HEK293 (cell line): ENCODE results near the gene TMEM134.

Experiments used
- CTCF ChIA-PET: fragments of 350-600 bp; formaldehyde crosslinking; extraction: SDS; loops from one replicate; lab custom pipeline; 2021; ENCODE audit warnings: antibody characterized with exemption; lab: Yijun Ruan, JAX
- POLR2A ChIA-PET: fragments of 300-600 bp; formaldehyde crosslinking; extraction: SDS; loops from one replicate; lab custom pipeline; 2020; ENCODE audit warnings: antibody characterized with exemption, inconsistent platforms; lab: Yijun Ruan, JAX
- H3K27ac ChIP-seq: fragments of 200-500 bp; sonication (Bioruptor generic); 2 replicates; pipeline ENCODE4 v1.5.1; 2014; ENCODE audit warnings: low read depth, low read length, control low read depth, inconsistent platforms; ENCODE audit errors: extremely low read depth
- H3K36me3 ChIP-seq, 2 experiments: fragments of 200-500 bp in 1 of 2; sonication (Bioruptor generic) in 1 of 2; 1 replicate in 1 of 2; 2 replicates in 1 of 2; pipeline ENCODE4 v1.5.1; 2014 to 2017; ENCODE audit warnings: inconsistent platforms in 2 of 2, low read length in 2 of 2; ENCODE audit not compliant: control insufficient read depth in 2 of 2, insufficient read depth in 1 of 2
- H3K4me1 ChIP-seq: fragments of 200-500 bp; sonication (Bioruptor generic); 2 replicates; pipeline ENCODE4 v1.5.1; 2014; ENCODE audit warnings: mild to moderate bottlenecking, low read length, inconsistent platforms; ENCODE audit not compliant: control insufficient read depth, insufficient read depth
- H3K4me3 ChIP-seq: 2 replicates; pipeline ENCODE4 v1.5.1; 2011; ENCODE audit warnings: low read depth, mild to moderate bottlenecking, control low read depth, low read length, moderate library complexity
- H3K9me3 ChIP-seq: fragments of 200-500 bp; sonication (Bioruptor generic); 2 replicates; pipeline ENCODE4 v1.5.1; 2014; ENCODE audit warnings: low read depth, low read length, inconsistent platforms; ENCODE audit not compliant: control insufficient read depth, insufficient read depth
- EGR2 ChIP-seq: fragments of 450-650 bp; formaldehyde crosslinking; IDR thresholded peaks from 2 replicates; pipeline ENCODE4 v1.5.1; 2016; ENCODE audit warnings: low read depth, missing biosample characterization, missing genetic modification characterization
- KLF10 ChIP-seq: fragments of 450-650 bp; IDR thresholded peaks from 2 replicates; pipeline ENCODE4 v1.5.1; 2018; ENCODE audit warnings: missing biosample characterization, mild to moderate bottlenecking, missing genetic modification characterization
- KLF9 ChIP-seq: fragments of 450-650 bp; formaldehyde crosslinking; IDR thresholded peaks from 2 replicates; pipeline ENCODE4 v1.5.1; 2016; ENCODE audit warnings: missing biosample characterization, missing genetic modification characterization, low read depth
- SETDB1 ChIP-seq: IDR thresholded peaks from one replicate; pipeline ENCODE4 v1.6.1; 2017; ENCODE audit warnings: mild to moderate bottlenecking, low read length, moderate library complexity, mixed read lengths; ENCODE audit not compliant: insufficient read length
- ZFHX2 ChIP-seq: fragments of 450-650 bp; formaldehyde crosslinking; conservative IDR thresholded peaks from 2 replicates; pipeline ENCODE4 v1.5.1; 2016; ENCODE audit warnings: missing biosample characterization, missing genetic modification characterization
- ZNF132 ChIP-seq: fragments of 450-650 bp; formaldehyde crosslinking; IDR thresholded peaks from 2 replicates; pipeline ENCODE4 v1.5.1; 2017; ENCODE audit warnings: missing biosample characterization, missing genetic modification characterization, borderline replicate concordance
- ZNF302 ChIP-seq: fragments of 450-650 bp; formaldehyde crosslinking; IDR thresholded peaks from 2 replicates; pipeline ENCODE4 v1.5.1; 2016; ENCODE audit warnings: missing biosample characterization, missing genetic modification characterization, low read depth
- ZNF37A ChIP-seq: fragments of 450-650 bp; IDR thresholded peaks from 2 replicates; pipeline ENCODE4 v1.5.1; 2018; ENCODE audit warnings: missing biosample characterization, missing genetic modification characterization
- ZNF585B ChIP-seq: fragments of 450-650 bp; formaldehyde crosslinking; IDR thresholded peaks from 2 replicates; pipeline ENCODE4 v1.5.1; 2016; ENCODE audit warnings: missing biosample characterization, missing genetic modification characterization
- ZNF624 ChIP-seq: fragments of 450-650 bp; formaldehyde crosslinking; IDR thresholded peaks from 2 replicates; pipeline ENCODE4 v1.5.1; 2017; ENCODE audit warnings: missing biosample characterization, missing genetic modification characterization
- ZNF626 ChIP-seq: fragments of 450-650 bp; sonication (Bioruptor Pico); formaldehyde crosslinking; IDR thresholded peaks from 2 replicates; pipeline ENCODE4 v1.5.1; 2018; ENCODE audit warnings: missing biosample characterization, missing genetic modification characterization, inconsistent platforms
- TF ChIP-seq, protein P1 (sequence below): fragments of 450-650 bp; formaldehyde crosslinking; IDR thresholded peaks from 2 replicates; pipeline ENCODE4 v1.5.1; 2017; ENCODE audit warnings: missing biosample characterization, missing genetic modification characterization
- TF ChIP-seq, protein P2 (sequence below): fragments of 450-650 bp; formaldehyde crosslinking; IDR thresholded peaks from 2 replicates; pipeline ENCODE4 v1.5.1; 2016; ENCODE audit warnings: missing biosample characterization, missing genetic modification characterization
- TF ChIP-seq, protein P3 (sequence below): fragments of 450-650 bp; formaldehyde crosslinking; IDR thresholded peaks from 2 replicates; pipeline ENCODE4 v1.5.1; 2016; ENCODE audit warnings: missing biosample characterization, missing genetic modification characterization, borderline replicate concordance

The TMEM134 gene

DNA sequence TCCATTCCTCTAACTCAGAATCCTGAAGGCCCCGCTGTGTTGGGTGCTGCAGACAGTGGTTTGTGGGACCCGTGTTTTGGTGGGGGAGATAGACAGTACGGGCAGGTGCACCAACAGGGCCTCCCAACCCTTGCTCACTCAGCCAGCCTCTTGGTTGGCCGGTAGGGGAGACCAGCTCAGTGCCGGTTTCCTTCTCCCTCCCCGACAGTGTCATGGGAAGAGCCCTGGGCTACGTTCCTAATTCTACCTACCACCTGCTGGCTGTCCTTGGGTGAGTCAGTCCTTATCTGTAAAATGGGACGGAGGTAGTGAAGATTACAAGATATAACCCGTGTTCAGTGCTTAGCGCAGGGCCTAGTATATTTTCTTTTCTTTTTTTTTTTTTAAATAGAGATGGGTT lies 5.9 kb downstream of the TMEM134 start:
- POLR2A ChIA-PET: interaction anchor here (0.7 kb wide), 2 partner anchors 87 to 1238 kb away, joined by 3 read pairs; no protein-coding TSS in a partner anchor
- H3K9me3 ChIP-seq: no peaks in the 10 kb centered on the region
- H3K4me1 ChIP-seq: no peaks in the 10 kb centered on the region; the same call in 1 of the 2 replicates
- no peak overlapping the region for H3K4me3 ChIP-seq
- TF ChIP-seq ZNF302 (tag by site-specific recombination): no peak
- TF ChIP-seq KLF9 (tag by site-specific recombination): no peak
- TF ChIP-seq EGR2 (tag by site-specific recombination): no peak
- TF ChIP-seq, protein P1, sequence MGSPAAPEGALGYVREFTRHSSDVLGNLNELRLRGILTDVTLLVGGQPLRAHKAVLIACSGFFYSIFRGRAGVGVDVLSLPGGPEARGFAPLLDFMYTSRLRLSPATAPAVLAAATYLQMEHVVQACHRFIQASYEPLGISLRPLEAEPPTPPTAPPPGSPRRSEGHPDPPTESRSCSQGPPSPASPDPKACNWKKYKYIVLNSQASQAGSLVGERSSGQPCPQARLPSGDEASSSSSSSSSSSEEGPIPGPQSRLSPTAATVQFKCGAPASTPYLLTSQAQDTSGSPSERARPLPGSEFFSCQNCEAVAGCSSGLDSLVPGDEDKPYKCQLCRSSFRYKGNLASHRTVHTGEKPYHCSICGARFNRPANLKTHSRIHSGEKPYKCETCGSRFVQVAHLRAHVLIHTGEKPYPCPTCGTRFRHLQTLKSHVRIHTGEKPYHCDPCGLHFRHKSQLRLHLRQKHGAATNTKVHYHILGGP (tag by site-specific recombination): no peak
- TF ChIP-seq SETDB1: no peak
- TF ChIP-seq, protein P2, sequence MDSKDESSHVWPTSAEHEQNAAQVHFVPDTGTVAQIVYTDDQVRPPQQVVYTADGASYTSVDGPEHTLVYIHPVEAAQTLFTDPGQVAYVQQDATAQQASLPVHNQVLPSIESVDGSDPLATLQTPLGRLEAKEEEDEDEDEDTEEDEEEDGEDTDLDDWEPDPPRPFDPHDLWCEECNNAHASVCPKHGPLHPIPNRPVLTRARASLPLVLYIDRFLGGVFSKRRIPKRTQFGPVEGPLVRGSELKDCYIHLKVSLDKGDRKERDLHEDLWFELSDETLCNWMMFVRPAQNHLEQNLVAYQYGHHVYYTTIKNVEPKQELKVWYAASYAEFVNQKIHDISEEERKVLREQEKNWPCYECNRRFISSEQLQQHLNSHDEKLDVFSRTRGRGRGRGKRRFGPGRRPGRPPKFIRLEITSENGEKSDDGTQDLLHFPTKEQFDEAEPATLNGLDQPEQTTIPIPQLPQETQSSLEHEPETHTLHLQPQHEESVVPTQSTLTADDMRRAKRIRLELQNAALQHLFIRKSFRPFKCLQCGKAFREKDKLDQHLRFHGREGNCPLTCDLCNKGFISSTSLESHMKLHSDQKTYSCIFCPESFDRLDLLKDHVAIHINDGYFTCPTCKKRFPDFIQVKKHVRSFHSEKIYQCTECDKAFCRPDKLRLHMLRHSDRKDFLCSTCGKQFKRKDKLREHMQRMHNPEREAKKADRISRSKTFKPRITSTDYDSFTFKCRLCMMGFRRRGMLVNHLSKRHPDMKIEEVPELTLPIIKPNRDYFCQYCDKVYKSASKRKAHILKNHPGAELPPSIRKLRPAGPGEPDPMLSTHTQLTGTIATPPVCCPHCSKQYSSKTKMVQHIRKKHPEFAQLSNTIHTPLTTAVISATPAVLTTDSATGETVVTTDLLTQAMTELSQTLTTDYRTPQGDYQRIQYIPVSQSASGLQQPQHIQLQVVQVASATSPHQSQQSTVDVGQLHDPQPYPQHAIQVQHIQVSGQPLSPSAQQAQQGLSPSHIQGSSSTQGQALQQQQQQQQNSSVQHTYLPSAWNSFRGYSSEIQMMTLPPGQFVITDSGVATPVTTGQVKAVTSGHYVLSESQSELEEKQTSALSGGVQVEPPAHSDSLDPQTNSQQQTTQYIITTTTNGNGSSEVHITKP: no peak
- TF ChIP-seq ZNF624 (tag by site-specific recombination): no peak
- TF ChIP-seq ZFHX2 (tag by site-specific recombination): no peak
- no peak for TF ChIP-seq ZNF37A (tag by site-specific recombination)
- TF ChIP-seq, protein P3, sequence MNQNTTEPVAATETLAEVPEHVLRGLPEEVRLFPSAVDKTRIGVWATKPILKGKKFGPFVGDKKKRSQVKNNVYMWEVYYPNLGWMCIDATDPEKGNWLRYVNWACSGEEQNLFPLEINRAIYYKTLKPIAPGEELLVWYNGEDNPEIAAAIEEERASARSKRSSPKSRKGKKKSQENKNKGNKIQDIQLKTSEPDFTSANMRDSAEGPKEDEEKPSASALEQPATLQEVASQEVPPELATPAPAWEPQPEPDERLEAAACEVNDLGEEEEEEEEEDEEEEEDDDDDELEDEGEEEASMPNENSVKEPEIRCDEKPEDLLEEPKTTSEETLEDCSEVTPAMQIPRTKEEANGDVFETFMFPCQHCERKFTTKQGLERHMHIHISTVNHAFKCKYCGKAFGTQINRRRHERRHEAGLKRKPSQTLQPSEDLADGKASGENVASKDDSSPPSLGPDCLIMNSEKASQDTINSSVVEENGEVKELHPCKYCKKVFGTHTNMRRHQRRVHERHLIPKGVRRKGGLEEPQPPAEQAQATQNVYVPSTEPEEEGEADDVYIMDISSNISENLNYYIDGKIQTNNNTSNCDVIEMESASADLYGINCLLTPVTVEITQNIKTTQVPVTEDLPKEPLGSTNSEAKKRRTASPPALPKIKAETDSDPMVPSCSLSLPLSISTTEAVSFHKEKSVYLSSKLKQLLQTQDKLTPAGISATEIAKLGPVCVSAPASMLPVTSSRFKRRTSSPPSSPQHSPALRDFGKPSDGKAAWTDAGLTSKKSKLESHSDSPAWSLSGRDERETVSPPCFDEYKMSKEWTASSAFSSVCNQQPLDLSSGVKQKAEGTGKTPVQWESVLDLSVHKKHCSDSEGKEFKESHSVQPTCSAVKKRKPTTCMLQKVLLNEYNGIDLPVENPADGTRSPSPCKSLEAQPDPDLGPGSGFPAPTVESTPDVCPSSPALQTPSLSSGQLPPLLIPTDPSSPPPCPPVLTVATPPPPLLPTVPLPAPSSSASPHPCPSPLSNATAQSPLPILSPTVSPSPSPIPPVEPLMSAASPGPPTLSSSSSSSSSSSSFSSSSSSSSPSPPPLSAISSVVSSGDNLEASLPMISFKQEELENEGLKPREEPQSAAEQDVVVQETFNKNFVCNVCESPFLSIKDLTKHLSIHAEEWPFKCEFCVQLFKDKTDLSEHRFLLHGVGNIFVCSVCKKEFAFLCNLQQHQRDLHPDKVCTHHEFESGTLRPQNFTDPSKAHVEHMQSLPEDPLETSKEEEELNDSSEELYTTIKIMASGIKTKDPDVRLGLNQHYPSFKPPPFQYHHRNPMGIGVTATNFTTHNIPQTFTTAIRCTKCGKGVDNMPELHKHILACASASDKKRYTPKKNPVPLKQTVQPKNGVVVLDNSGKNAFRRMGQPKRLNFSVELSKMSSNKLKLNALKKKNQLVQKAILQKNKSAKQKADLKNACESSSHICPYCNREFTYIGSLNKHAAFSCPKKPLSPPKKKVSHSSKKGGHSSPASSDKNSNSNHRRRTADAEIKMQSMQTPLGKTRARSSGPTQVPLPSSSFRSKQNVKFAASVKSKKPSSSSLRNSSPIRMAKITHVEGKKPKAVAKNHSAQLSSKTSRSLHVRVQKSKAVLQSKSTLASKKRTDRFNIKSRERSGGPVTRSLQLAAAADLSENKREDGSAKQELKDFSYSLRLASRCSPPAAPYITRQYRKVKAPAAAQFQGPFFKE (tag by site-specific recombination): no peak
- CTCF ChIA-PET: interaction anchor here (0.6 kb wide), 1 partner anchor 34 kb away, joined by 4 read pairs; no protein-coding TSS in a partner anchor
- no peaks in the 10 kb centered on the region for H3K36me3 ChIP-seq
- no peak overlapping the region for H3K27ac ChIP-seq

DNA sequence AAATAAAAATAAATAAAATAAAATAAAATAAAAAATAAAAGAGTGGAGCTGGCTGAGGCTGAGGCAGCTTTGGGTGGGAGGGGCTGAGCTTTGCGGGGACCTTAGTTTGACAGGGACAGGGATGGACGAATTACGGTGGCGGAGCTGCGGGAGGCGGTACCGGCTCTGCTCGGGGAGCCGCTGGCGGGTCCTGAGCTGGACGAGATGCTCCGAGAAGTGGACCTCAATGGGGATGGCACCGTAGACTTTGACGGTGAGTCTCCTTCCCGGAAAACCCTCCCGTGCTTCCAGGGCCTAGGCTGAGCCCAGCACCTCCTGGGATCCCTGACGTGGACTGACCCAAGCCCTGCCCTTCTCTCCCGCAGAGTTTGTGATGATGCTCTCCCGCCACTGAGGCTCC lies 10.8 kb downstream of the TMEM134 start:
- Histone ChIP-seq H3K9me3 (no peaks in the 10 kb centered on the region), H3K4me1 (no peaks in the 10 kb centered on the region), H3K27ac (no peak overlapping the region), H3K4me3 (no peak overlapping the region), H3K36me3 (no peaks in the 10 kb centered on the region)
- TF ChIP-seq KLF10 (tag by site-specific recombination) (no peak), ZNF585B (tag by site-specific recombination) (no peak), ZNF132 (tag by site-specific recombination) (no peak), ZNF626 (tag by site-specific recombination) (no peak)
- CTCF ChIA-PET: interaction anchor here (0.6 kb wide), 1 partner anchor 94 kb away, joined by 3 read pairs; no protein-coding TSS in a partner anchor
- POLR2A ChIA-PET: no interaction called here
